Breast epithelium (tissue), 4 donors: ENCODE results near the gene TP53I11. TPM values are rescaled to one million over a fixed set of nuclear protein-coding genes. Genes with fewer than 3 reads are reported as not detected.

Experiments
- DNase-seq, 2 donors: peaks; one replicate each; pipeline ENCODE4 v3.0.0-alpha.2; 2019; ENCODE audit warnings: low spot score in 2 of 2
- H3K27ac ChIP-seq, 2 donors: fragments of 200-600 bp; sonication (generic) in 1 of 2; one replicate each; pipeline ENCODE4 v1.5.1; 2016 to 2019; ENCODE audit warnings: mild to moderate bottlenecking in 1 of 2
- H3K27me3 ChIP-seq, 2 donors: fragments of 200-600 bp; sonication (generic) in 1 of 2; one replicate each; pipeline versions ENCODE4 v1.5.1 to v1.6.0; 2017 to 2019; ENCODE audit warnings: control low read depth in 1 of 2, mild to moderate bottlenecking in 1 of 2
- H3K36me3 ChIP-seq: fragments of 200-600 bp; one replicate; pipeline ENCODE4 v1.5.1; 2019
- H3K4me1 ChIP-seq, 2 donors: fragments of 200-600 bp; sonication (generic); one replicate each; pipeline ENCODE4 v1.5.1; 2016 to 2019; ENCODE audit warnings: control low read depth in 1 of 2
- H3K4me3 ChIP-seq, 3 donors: fragments of 200-600 bp; sonication (generic); 1 replicate in 2 of 3; 2 replicates in 1 of 3; pipeline ENCODE4 v1.5.1; 2016 to 2019; ENCODE audit warnings: mild to moderate bottlenecking in 3 of 3, moderate library complexity in 2 of 3
- H3K9me3 ChIP-seq, 2 donors: fragments of 200-600 bp; sonication (generic) in 1 of 2; one replicate each; pipeline ENCODE4 v1.5.1; 2016 to 2019; ENCODE audit warnings: control low read depth in 1 of 2
- CTCF ChIP-seq, 3 donors: fragments of 450-650 bp; IDR thresholded peaks; one replicate each; pipeline ENCODE4 v1.5.1; 2016 to 2017; ENCODE audit warnings: antibody characterized with exemption in 3 of 3, mild to moderate bottlenecking in 3 of 3, moderate library complexity in 3 of 3
- POLR2A ChIP-seq: fragments of 450-650 bp; IDR thresholded peaks from one replicate; pipeline ENCODE4 v1.6.1; 2016; ENCODE audit warnings: antibody characterized with exemption, mild to moderate bottlenecking, moderate library complexity
- POLR2AphosphoS5 ChIP-seq, 3 donors: sonication (generic); formaldehyde crosslinking; IDR thresholded peaks; one replicate each; pipeline ENCODE4 v1.6.1; 2017; ENCODE audit warnings: antibody characterized with exemption in 3 of 3
- intact Hi-C: fragments of 100-400 bp; cut with DNase I; formaldehyde crosslinking; loops from one replicate; pipeline ENCODE4 v1.15.1; 2023; ENCODE audit warnings: low total_unique reads
- total RNA-seq, 3 donors: library from RNA; depleted of rRNA; stranded (reverse); fragments of >200 nt; gene quantifications; one replicate each; pipeline ENCODE4 v1.1.0, GENCODE V29; 2016

Gene TP53I11
- total RNA-seq, 3 donors from 2014 or later = 30.7 to 91.1 (median 75.7) TPM

- H3K27ac ChIP-seq = no peak overlapping the region
- TF ChIP-seq POLR2AphosphoS5 (IDR thresholded peaks at IDR 0.05) = no peak
- no peak for TF ChIP-seq CTCF (IDR thresholded peaks at IDR 0.05)
- no peak for TF ChIP-seq POLR2A
- no peaks in the 10 kb centered on the region for H3K9me3 ChIP-seq
- no peaks in the 10 kb centered on the region for H3K27me3 ChIP-seq
- no peaks in the 10 kb centered on the region for H3K36me3 ChIP-seq
- intact Hi-C loops = no loop called here
- DNase-seq = no peak
- H3K4me1 ChIP-seq = no peaks in the 10 kb centered on the region
- H3K4me3 ChIP-seq = no peak overlapping the region
Observed at GRCh38 chr11:44963136-44963535, 12.5 kb upstream of the TP53I11 start.

GRCh38 chr11:44962464-44962863 lies 11.8 kb upstream of the TP53I11 start:
- no peak for DNase-seq
- intact Hi-C loops = no loop called here
- TF ChIP-seq POLR2AphosphoS5 (IDR thresholded peaks at IDR 0.05) (no peak), POLR2A (no peak), CTCF (IDR thresholded peaks at IDR 0.05) (no peak)

GRCh38 chr11:44960200-44960845 lies 9.6 kb upstream of the TP53I11 start:
- intact Hi-C loops = no loop called here
- no peak overlapping the region for H3K27ac ChIP-seq
- no peak for TF ChIP-seq CTCF (IDR thresholded peaks at IDR 0.05)
- no peak for TF ChIP-seq POLR2A
- no peak for TF ChIP-seq POLR2AphosphoS5 (IDR thresholded peaks at IDR 0.05)

More at GRCh38 chr11:44962464-44962863, 11.8 kb upstream of the TP53I11 start:
- Histone ChIP-seq H3K27me3 (no peaks in the 10 kb centered on the region), H3K27ac (no peak overlapping the region), H3K4me1 (no peaks in the 10 kb centered on the region), H3K36me3 (no peaks in the 10 kb centered on the region), H3K9me3 (no peaks in the 10 kb centered on the region), H3K4me3 (no peak overlapping the region)

GRCh38 chr11:44959064-44959463 lies 8.4 kb upstream of the TP53I11 start:
- H3K4me1 ChIP-seq = no peaks in the 10 kb centered on the region
- H3K9me3 ChIP-seq = no peaks in the 10 kb centered on the region
- no peak overlapping the region for H3K4me3 ChIP-seq
- H3K27ac ChIP-seq = no peak overlapping the region
- H3K27me3 ChIP-seq = no peaks in the 10 kb centered on the region
- DNase-seq = no peak
- H3K36me3 ChIP-seq = no peaks in the 10 kb centered on the region
- intact Hi-C loops = no loop called here
- TF ChIP-seq CTCF (IDR thresholded peaks at IDR 0.05) (no peak), POLR2AphosphoS5 (IDR thresholded peaks at IDR 0.05) (no peak), POLR2A (no peak)

More at GRCh38 chr11:44960200-44960845, 9.6 kb upstream of the TP53I11 start:
- no peaks in the 10 kb centered on the region for H3K4me1 ChIP-seq
- H3K36me3 ChIP-seq = no peaks in the 10 kb centered on the region
- H3K27me3 ChIP-seq = no peaks in the 10 kb centered on the region
- no peak for DNase-seq
- no peak overlapping the region for H3K4me3 ChIP-seq
- no peaks in the 10 kb centered on the region for H3K9me3 ChIP-seq

- no peak overlapping the region for H3K4me3 ChIP-seq
- intact Hi-C loops = no loop called here
- no peak overlapping the region for H3K27ac ChIP-seq
- no peaks in the 10 kb centered on the region for H3K4me1 ChIP-seq
- no peak for TF ChIP-seq CTCF (IDR thresholded peaks at IDR 0.05)
- no peak for TF ChIP-seq POLR2AphosphoS5 (IDR thresholded peaks at IDR 0.05)
- TF ChIP-seq POLR2A = no peak
- no peaks in the 10 kb centered on the region for H3K36me3 ChIP-seq
- H3K27me3 ChIP-seq = no peaks in the 10 kb centered on the region
- no peaks in the 10 kb centered on the region for H3K9me3 ChIP-seq
- no peak for DNase-seq
Observed at GRCh38 chr11:44957776-44958564, 7.3 kb upstream of the TP53I11 start.
